Stimulated activated naive CD4-positive, alpha-beta T cell (primary cell): Measurements from ENCODE around the gene TSPAN4.

Experiments used
- DNase-seq, 6 experiments: peaks; one replicate each; lab custom pipeline; 2025; lab: John Stamatoyannopoulos, UW

The TSPAN4 gene

GRCh38 chr11:804599-804964, 38.1 kb upstream of the TSPAN4 start:
- no peak for DNase-seq

DNA sequence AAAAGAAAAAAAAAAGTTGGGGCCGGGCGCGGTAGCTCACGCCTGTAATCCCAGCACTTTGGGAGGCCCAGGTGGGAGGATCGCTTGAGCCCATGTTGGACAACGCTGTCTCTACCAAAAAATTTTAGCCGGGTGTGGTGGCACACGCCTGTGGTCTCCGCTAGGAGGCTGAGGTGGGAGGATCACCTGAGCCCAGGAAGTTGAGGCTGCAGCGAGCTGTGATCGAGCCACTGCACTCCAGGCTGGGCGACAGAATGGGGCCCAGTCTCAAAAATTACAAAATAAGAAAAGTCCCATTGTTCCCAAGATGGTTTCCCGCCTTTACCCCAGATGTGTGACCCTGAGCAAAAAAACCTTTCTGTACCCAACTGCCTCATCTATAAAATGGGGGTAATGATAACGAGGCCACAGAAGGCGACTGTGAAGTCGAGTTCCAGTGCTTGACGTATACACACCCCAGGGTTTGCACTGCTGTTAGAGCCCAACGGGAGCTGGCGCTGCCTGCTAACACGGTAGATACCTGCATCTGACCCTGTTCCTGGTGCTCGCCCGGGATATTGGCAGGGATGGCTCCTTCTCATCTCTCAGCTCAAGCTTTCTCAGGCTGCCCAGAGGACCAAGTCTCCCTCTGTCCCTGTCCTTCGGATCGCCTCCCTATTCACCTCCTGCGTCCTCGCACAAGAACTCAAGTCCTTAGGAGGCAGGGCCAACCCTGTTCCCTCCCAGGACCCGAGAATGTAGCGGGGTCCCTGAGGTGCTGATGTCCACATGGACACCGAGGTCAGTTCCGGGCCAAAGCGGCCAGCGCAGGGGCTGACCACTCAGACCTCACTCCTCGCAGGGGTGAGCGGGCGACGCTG, 34.0 kb upstream of the TSPAN4 start:
- no peak for DNase-seq

- peak; percentile 93 to 100 (median 98) for DNase-seq
Measured at GRCh38 chr11:809287-810039, 33.2 kb upstream of the TSPAN4 start, which contains the start of gene RPLP2. RPLP2 (plus strand) TSS chr11:809967; CDS start chr11:810235, 268 bp downstream.

GRCh38 chr11:810040-810567, 32.5 kb upstream of the TSPAN4 start:
- DNase-seq, result no peak

GRCh38 chr11:811446-812245, 31.0 kb upstream of the TSPAN4 start:
- DNase-seq, result no peak

GRCh38 chr11:812390-812789, 30.3 kb upstream of the TSPAN4 start:
- DNase-seq, result no peak

GRCh38 chr11:813072-813455, 29.6 kb upstream of the TSPAN4 start:
- DNase-seq, result no peak

- no peak for DNase-seq
Measured at GRCh38 chr11:813456-814096, 29.1 kb upstream of the TSPAN4 start.

DNA sequence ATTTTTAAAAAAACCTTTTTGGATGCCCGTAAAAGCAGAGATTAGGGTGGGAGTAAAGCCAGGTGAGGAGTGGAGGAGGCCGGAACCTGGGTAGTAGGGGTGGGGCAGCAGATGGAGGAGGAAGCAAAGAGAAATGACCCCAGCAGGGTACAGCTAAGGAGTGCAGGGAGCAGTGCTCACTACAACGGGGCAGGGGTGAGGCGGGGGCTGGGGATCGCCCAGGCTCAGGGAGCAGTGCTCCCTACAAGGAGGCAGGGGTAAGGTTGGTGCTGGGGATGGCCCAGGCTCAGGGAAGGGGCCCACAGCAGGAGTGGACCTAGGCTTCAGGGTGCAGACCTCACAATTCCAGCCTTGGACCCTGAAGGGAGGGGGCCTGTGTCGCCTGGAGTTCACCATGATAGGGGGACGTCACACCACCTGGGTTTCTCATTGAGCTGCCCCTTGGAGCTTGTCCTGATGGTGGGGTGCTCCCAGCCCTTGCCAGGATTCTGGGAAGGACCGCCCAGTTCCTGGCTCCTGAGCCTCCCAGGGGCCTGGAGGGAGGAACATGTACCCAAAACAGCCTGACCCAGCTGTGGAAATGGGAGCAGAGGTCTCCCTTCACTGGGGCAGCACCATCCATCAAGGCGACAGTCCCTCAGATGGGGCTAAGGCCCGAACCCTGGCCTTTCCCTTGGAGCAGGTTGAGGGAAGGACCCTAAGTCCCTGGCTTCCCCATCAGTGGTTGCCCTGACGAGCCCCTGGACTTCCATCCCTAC, 26.8 kb upstream of the TSPAN4 start:
- DNase-seq, result no peak

- no peak for DNase-seq
Measured at GRCh38 chr11:816433-816779, 26.2 kb upstream of the TSPAN4 start.

DNA sequence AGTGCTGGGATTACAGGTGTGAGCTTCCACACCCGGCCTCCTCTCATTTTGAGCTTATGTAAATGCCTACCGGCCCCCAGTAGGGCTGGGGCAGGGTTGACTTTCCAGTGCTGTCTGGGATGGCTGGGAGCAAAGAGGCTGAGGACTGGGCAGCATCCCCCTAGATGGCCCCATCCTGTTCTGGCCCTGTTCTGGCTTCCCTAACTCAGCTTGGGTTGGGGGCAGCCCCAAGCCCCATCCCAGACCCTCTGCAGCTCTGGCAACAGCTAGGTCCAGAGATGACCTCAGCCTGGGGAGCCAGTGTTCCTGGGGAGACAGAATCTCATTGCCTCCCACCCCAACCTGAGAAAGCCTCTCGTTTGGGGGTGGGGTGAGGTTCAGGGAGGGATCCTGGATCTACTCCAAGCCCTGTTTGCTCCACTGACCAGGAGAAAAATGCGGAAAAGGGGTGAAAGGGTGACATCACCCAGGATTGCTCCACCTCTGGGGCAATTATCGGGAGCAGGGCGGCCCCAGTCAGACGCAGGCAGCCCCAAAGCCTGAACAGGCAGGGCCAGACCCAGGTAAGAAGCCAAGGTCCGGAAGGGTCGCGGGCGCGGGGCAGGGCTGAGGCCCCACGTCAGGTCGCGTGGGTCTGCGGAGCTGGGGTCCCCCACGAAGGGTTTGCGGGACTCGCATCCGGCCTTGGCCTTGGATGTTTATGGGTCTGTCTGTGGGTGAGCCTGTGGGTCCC, 24.1 kb upstream of the TSPAN4 start, which contains the start of gene PNPLA2:
TSS of gene PNPLA2 (plus strand) at position 519 of the 733 bp plus-strand sequence. CDS start 805 bp downstream, outside the sequence.
- DNase-seq, result no peak

GRCh38 chr11:819129-819931, 23.3 kb upstream of the TSPAN4 start:
- DNase-seq, result peak; percentile 88 to 97 (median 90)

DNA sequence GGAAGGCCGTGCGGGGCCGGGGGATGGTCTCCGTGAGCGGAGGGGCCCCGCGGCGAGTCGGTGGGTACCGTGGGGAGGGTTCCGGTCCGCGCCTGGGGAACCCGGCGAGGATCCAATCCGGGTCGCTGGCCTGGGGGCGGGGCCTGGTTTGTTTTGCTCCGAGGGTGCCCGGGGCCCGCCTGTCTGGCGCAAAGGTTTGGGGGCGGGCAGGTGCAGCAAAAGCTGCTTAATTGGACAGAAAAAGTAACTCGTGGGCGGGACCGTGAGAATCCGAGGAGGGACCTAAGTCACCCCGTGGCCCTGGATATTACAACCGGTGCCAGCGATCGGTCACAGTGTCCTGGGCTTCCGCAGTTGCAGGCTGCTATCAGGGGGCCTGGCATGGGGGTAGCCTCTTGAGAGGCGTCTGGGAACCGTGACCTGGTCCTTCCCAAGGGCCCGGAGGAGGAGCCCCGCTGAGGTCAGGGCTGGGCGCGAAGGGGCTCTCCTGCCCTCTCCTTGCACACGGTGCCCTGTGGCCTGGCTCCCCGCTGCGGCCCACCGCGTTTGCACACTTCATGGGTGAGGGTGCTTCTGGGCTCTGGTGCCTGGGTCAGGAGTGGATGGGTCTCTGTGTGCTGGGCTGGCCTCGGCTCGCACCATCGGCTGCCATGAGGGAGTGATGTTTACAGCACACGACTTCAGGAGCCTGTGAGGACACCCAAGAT, 22.6 kb upstream of the TSPAN4 start:
- DNase-seq, result peak; percentile 86 to 95 (median 92)

DNA sequence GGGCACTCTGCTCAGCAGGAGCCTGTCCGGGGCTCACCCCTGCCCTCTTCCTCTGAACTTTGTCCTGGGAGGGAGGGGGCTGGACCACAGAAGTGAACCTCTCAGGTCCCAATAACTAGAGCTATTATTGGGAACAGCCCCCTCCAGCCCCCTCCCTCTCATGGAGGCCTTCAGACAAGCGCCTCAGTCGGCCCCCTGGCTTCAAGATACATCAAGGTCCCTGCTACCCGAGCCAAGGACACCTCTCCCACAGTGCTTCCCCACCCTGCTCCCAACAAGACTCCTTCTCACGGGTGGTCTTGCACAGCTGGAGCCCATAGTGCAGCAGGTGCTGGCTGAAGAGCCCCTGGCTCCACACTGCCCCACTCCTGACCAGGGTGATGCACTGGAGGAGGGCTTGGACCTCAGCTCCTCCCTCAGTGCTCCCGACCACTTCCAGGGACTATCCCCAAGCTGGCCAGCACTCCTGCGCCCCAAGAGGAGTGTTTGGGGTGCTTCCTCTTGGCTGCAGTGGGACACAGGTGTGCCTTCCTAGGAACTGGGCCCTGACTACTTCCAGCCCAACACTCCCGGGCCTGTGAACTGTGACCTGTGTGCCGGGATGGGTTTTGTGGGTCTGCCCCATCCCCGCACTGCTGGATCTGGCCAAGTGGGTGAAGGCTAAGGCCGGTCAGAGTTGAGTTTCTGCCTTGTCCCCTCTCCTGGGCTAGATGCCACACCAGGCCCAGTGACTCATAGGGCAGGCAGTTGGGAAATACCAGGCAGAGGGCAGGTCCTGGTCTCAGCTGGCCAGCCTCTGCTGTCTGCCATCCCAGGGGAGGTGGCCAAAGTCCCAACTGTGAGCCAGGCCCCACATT, 21.8 kb upstream of the TSPAN4 start:
- no peak for DNase-seq

DNA sequence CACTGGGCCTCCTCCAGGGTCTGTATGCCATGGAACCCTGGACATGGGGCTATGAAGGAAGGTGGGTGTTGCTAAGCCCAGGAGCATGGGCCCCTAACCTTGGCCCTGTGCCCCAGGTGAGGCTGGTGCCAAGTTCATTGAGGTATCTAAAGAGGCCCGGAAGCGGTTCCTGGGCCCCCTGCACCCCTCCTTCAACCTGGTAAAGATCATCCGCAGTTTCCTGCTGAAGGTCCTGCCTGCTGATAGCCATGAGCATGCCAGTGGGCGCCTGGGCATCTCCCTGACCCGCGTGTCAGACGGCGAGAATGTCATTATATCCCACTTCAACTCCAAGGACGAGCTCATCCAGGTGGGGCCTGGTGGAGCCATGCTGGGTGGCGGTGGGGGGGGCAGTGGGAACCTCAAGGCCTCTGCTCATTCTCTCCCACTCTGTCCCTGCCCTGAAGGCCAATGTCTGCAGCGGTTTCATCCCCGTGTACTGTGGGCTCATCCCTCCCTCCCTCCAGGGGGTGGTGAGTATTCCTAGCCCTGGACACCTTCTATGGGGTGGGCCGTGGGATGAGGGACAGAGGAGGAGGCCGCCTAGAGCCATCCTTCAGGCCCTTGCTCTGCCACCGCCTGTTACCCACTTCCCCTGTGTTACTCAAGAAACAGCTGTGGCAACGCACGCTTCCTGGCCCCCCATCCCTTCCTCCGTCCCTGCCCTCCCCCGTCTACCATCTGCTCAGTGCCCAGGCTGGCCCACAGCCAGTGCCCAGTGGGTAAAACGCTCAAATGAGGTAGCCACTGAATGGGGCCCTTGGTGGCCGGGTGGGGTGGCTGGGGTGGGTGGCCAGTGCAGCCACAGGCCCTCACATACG, 20.9 kb upstream of the TSPAN4 start:
- DNase-seq, result no peak

DNA sequence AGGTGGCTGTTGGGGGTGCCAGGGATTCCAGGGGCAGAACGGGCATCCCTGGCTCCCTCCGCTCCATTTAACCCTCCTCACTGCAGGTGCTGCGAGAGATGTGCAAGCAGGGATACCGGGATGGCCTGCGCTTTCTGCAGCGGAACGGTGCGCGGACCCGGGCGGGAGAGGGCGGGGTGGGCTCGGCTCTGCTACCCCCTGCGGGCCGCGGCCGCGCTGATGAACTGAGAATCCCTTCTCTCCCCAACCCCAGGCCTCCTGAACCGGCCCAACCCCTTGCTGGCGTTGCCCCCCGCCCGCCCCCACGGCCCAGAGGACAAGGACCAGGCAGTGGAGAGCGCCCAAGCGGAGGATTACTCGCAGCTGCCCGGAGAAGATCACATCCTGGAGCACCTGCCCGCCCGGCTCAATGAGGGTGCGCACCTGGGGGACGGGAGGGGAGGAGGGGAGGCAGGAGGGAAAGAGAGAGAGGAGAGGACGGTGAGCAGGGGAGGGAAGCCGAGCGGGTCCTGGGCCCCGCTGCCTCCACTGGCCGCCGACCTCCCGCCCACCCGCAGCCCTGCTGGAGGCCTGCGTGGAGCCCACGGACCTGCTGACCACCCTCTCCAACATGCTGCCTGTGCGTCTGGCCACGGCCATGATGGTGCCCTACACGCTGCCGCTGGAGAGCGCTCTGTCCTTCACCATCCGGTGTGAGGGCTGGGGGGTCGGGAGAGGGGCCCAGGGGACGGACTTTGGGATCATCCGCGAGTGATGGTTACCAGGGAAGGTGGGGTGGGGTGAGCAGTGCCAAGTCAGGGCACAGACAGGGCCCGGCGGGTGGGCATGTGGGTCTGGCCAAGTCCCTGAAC, 19.0 kb upstream of the TSPAN4 start:
- no peak for DNase-seq
